NCI-H1105 (cell line): ENCODE data around the gene NFATC2.

Experiments used
- DNase-seq: peaks from one replicate; lab custom pipeline; 2025; lab: John Stamatoyannopoulos, UW

Gene NFATC2

DNA sequence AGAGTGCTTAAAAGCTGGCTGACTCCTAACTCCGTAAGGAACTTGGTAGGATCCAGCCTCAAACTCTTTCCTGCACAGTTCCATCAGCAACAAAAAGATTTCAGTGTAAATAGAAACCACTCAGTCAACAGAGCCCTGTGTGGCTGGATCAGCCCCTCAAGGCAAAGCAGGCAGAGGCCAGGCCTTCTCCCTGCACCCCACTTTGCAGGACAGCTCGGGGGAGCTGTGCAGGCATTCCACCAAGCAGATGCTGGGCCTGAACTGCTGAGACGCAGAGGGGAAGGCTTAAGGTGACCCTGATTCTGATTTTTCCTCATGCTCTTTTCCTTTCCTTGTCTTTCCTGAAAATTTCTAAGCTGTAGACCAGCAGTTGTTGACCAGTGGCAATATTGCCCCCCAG is 91.5 kb downstream of the NFATC2 start:
- no peak for DNase-seq

DNA sequence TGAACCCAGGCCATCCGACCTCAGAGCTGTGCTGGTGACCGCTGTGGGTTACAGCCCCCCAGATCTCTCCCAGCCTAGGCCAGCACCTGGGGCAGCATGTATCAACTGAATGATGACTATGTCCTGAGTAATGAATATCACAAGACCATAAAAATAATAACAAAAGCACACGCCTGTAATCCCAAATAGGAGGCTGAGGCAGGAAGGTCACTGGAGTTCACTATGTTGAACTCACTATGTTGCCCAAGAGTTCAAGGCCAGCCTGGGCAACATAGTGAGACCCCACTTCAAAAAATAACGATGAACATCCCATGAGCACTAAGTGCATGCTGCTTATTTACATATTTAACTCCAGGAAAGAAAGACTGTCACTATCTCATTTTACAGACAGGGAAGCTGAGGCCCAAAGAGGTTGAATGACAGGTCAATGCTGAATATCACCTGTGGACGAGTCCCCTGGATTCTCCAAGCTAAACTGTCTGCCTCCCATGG is 92.3 kb downstream of the NFATC2 start:
- DNase-seq, result no peak

DNA sequence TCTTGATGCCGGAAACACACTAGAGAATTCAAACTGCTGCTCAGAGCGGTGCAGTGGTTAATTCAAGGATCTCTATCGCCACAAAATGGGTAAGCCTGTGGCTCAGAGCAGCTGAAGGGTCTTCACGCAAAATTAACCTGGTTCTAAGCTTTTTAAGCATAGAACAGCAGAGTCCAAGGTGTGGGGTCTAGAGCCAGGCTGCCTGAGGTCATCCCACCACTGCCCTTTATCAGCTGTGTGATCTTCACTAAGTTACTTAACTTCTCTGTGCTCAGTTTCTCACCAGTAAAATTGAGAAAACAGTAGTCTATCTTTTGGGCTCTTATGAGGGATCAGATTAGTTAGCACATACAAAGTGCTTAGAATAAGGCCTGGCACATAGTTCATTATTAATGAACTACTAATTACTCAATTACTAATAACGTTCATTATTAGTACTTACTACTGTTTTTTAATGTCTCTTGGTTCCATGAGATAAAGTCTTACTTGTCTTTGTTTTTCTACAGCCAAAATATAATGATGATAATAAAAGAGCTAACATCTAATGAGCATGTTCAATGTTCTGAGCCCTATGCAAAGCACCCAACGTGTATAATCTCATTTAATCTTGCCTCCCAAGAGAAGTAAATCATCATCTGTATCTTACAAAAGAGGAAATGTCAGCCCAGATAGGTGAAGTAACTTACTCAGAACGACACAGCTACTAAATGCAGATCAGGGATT is 92.9 kb downstream of the NFATC2 start:
- DNase-seq, result no peak

DNA sequence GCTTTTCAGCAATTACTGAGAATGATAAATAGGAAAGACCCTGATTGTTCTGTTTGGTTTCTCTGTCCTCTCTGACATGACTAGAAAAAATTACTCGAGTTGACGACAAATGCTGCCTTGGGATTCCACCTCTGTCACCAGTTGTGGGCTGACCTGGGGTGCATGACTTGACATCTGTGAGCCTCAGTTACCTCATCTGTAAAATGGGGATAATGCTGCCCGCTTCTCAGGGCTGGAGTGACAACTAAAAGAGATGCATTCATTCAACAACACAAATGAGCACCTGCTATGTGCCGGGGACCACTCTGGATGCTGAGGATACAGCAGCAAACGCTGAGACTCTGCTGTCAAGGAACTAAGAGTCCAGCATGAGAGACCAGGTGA is 94.8 kb downstream of the NFATC2 start:
- no peak for DNase-seq

DNA sequence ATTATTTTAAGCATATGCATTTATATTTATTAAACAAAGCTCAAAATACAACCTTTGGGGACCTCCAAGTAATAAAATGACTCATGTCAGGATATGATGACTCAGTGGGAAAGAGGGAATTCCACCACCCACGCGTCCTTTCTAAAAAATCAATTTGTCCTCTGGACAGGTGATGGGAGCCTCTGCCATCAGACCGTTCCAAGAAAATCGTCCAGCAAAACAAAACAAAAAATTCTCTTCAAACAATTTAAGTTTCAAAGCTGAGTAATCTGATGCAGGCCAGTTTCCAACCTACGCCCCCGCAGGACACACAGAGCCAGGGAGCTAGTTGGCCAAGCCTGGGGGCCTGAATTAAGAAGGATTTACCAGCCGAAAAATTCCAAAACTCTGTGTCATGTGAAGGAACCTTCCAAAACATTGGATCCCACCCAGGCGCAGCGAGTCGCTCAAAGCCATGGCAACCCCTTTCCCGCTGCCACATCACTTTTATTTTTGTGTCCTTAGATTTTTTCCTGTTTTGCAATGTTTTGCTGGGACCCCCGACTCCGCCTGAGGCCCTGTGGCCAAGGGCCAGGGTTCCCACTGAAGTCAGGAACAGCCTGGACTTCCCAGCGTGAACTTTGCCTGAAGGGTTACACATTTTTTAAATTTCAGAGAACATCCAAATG is 95.3 kb downstream of the NFATC2 start:
- no peak for DNase-seq

DNA sequence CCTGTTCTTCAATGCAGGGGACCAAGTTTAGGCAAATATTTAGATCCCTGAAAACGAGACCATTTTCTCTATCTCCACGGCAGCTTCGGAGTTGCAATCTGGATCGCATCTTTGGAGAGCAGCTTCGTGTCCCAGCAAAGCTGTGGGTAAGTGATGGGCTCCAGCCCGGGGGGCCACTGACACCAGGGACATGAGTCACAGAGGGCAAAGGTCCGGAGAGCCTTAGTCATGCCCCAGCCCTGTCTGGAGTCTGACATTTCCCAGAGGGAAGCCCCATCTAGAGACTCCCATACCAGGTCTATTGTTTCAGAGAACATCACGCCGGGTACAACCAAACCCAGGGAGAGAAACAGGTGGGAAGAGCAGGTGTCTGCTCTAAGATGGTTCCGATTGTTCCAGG is 95.9 kb downstream of the NFATC2 start:
- DNase-seq, result no peak

DNA sequence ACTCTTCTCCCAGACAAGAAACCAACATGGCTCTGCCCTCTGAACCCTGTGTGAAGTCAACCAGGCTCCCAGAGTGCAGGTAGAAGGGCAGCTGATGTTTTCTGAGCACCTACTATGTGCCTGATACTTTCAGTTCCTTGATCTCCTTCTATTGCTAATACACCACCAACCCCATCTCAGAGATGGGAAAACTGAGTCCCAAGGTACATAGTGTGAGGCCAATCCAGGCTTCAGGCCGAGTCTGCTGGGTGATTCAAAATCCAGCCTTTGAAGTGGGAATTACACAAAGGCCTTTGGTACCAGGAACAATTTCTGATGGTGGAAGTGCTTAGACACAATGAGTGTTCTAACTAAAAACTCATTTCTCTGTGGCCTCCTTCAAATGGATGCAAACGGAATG is 96.3 kb downstream of the NFATC2 start:
- no peak for DNase-seq

DNA sequence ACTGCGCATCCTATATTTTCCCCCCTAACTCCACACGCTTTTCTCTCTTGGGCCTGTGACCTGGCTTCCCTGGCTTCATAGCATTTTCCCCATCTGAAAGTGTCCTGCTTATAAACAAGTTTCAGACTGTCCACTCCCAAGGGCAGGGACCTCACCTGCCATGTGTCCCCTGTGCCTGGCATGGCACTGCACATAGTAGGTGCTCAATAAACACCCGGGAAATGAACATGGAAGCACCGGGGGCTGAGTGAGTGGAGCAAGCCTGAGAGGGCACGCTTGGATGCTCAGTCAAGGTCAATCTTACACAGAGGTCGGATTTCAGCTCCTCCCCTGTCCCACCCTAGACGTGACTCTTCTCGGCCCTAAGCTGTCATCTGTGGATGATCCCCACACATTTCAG is 96.9 kb downstream of the NFATC2 start:
- DNase-seq, result no peak

DNA sequence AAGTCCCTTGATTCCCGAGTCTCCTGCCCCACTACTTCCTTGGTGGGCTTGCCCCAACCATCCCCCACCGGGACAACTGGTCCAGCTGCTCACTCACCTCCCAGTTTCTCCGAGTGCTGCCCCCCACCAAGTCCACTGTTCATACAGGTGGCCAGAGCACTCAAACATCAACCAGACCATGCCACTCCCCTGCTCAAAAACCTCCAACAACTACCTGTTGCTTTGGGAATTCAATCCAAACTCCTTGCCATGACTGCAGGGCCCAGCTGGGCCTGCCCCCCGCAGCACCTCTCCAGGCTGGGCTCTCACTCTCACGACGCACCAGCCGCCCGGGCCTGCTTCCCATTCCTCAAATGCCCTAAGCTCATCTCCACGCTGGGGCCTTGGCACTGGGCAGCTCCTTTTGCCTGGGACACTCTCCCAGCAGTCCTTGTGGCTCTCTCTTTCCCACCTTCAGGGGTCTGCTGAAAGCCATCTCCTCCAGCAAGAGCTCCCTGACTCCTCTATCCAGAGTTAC is 97.5 kb downstream of the NFATC2 start:
- DNase-seq, result no peak

DNA sequence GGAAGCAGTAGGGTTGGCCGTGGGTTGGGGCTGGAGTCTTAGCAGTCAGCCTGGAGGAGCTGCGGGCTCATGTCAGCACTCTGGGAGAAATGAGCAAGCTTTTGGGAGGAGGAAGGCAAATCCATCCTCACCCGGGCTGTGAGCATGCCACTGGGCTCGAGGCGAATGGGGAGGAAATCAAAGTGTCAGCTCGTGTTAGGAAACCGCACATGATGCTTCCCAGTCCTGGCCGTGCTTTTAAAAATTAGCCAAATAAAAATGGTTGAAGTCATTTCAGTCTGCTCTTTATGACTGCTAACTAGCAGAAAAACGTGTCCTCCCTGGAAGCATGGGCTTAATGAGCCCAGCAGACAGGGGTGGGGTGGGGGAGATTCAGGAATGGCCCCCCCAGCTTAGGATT is 98.1 kb downstream of the NFATC2 start:
- no peak for DNase-seq

DNA sequence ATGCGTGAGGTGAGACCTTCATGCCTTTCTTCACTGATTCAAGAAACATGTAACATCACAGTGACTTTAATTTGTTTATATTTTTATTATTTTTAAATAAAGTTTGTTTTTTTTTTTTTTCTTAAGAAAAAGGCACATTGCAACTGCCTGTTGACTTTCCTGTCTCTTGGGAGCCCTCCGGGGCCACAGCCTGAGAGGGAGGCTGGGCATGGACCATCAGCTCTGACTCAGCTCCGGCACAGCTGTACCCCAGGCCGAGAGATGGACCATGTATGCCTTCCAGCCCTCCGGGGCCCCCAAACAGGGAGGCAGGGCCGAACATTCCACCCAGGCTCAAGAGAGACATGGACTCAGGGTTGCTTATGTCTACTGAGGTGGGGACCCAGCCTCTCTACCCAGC is 99.9 kb downstream of the NFATC2 start:
- no peak for DNase-seq

DNA sequence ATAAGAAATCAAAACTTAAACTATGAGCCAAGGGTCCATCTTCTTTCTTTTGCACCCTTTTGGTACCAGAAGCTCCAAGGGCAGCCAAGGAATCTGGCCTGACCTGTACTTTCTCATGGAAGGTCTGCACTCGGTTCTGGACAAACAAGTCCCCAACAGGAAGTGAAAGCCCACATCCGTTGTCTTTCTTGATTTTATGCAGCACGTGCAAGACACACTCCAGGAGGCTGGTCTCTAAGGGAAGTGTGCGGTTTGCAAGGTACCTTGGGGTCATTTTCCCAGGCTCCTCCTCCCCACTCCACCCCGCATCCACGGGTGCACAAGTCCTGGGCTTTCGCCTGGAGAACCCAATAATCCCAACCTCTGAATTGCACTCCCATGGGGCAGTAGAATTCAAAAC is 101.9 kb downstream of the NFATC2 start:
- no peak for DNase-seq

DNA sequence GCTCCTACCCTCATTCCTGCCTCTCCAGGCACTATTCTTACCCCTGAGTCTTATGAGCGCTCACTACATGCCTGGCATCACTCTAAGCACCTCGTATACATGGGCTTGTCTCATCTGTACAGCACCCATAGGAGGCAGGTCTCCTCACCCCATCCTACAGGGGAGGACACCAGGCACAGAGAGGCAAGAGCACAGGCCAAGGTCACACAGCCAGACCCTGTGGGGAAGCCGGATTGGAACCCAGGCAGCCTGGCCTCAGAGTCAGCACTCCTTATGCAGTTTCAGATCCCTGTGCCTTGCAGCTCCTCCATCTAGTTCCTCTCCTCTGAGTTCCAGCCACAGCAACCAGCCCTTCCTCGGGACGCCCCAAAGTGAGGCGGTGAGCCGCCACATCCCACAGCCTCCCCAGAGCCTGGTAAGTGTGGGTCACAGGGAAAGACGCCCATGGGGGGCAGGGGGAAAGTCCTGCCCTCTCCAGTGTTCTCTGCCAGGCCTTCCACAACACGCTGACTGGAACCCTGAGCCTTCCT is 103.3 kb downstream of the NFATC2 start:
- no peak for DNase-seq

DNA sequence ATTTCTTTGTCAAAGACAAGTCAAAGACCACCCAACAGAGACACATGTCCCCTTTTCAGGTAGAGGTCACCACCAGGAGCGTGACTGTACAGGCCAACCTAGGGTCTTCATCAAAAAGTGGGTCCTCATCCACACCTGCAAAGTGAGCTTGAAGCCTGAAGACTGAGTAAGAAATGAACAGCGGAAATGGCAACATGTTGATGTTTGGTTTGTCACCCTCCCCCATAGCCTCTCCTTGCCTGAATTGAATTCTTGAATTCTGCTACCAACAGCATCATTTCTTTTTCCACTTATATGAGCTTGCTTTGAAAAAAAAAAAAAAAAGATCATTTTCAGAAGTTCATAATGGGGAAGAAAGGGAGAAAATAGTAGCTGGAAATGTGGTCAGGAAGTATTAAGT is 104.4 kb downstream of the NFATC2 start:
- DNase-seq, result no peak

DNA sequence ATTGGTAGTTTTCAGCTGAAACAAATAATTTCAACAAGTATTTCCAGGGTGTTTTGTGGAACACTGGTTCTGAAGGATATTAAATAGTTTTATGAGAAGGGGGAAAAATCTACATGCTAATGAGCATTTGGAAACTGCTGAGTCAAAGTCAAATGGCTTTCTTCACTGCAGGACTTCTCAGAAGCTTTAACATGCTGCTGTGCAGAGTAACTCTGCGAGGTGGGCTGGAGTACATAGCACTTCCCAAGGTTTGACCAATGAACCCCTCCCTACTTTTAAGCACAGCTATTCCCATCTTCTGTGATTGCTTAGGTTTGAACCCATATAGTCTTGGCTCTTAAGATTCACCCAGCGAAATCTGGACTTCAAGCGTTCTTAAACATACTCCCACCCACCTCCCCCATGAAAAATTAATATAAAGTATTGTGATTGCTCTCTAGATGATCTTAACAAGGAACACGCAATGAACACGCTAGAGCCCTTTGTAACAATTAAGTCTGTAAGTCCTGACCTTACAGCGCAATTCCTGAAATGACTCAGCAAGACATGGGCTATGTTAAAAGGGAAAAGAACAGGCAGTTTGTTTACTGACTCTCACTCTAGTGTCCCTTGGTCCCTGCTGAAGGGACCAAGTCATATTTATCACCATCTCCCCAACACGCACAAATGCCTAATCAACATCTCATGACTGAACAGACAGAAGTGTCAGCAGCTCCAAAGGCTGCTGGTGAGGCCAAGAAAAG is 105.2 kb downstream of the NFATC2 start:
- DNase-seq, result no peak

DNA sequence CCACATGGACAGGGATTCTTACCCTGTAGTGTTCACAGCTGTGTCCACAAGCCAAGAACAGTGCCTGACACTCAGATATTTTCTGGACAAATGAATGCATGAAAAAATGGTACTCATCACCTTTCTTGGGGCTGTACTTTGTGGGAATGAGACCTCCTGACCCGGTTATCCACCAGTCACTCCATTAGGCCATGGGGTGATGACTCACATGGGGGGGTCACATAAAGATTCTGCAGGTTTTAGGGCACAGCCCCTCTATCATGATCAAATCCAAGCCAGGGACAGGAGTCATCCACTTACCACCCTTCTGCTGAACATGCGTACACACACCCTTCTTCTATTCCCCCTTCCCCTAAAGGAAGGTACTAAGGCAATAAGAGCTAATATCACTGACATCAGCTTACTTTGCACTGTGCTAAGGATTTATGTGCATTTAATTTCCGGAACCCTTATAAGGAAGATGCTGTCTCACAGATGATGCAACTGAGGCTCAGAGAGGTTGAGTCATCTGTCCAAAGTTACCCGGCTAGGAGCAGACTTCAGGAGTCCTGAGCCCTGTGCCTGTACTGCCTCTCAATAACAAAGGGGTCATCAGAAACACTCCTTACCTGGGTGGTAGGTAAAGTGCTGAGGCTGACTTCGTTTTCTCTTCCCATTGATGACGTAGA is 107.8 kb downstream of the NFATC2 start:
- no peak for DNase-seq

DNA sequence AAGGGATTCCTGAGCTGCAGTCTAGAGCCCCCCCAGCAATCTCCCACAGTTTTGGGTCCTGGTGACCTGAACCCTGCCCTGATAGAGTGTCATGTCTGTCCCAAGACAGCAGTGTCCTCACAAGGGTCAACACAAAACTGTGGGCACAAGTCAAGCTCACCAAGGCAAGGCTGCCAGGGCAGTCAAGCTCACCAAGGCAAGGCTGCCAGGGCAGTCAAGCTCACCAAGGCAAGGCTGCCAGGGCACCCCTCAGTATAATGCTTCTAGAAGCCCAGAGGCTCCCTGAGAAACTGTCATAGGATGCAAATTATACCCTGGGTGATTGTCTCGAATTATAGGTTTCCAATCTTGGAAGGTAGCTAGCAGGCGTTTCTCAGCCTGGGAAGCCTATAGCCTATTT is 108.5 kb downstream of the NFATC2 start:
- DNase-seq, result no peak

DNA sequence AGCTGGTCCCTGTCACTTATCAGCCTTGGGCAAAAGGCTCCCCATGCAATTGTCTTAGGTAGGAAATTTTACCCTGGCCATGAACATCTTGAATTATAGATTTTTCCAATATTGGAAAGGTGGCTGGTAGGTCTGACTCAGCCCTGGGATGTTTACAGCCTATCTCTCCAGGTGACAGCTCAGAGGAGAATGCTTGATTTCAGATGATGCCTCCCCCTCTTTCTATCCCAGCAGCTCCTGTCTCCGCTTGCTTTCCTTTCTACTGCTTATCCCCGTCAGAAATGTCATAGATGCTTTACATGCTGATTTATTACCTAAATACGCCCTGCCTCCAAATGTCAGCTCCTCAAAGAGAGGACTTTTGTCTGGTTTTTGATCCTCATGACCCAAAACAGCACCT is 109.6 kb downstream of the NFATC2 start:
- DNase-seq, result no peak

DNA sequence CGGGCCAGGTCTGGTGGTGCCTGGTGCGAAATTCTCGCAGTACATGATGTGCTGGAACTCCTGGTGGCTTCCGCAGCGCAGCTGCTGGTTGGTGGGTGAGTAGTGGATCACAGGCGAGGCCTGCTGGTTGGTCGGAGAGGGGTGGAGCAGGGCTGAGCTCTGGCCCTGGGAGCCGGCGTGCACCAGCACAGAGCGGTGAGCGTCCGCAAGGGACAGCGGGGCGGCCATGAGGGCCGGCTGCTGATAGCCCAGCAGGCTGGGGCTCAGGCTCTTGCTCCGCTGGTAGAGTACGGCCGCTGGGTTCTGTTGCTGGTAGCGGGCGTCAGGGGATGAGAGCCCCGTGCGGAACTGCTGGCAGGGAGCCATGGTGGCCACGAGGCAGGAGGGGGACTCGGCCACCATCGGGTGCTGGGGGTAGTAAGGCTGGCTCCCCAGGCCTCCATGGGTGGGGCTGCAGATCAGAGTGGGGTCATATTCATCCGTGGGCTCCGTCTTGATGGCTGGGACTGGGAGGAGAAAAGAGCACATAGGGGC is 110.2 kb downstream of the NFATC2 start:
- no peak for DNase-seq

DNA sequence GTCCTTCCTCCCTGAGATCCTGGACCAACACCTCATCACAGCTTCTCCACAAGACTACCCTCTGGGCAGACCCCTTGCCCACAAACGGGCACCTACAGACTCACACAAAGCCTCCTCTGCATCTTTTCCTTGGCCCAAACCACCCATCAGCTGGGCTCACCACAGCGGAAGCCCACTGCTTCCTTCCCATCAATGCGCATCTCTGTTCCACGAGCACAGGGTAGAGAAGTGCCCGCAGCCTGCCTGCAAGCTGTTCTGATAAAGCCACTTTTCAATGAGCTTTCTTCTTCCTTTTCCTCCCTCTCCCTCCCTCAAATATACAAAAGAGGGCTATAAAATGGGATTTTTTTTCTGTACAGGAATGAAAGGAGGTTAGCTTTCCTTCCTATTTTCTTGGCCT is 111.2 kb downstream of the NFATC2 start:
- DNase-seq, result no peak

DNA sequence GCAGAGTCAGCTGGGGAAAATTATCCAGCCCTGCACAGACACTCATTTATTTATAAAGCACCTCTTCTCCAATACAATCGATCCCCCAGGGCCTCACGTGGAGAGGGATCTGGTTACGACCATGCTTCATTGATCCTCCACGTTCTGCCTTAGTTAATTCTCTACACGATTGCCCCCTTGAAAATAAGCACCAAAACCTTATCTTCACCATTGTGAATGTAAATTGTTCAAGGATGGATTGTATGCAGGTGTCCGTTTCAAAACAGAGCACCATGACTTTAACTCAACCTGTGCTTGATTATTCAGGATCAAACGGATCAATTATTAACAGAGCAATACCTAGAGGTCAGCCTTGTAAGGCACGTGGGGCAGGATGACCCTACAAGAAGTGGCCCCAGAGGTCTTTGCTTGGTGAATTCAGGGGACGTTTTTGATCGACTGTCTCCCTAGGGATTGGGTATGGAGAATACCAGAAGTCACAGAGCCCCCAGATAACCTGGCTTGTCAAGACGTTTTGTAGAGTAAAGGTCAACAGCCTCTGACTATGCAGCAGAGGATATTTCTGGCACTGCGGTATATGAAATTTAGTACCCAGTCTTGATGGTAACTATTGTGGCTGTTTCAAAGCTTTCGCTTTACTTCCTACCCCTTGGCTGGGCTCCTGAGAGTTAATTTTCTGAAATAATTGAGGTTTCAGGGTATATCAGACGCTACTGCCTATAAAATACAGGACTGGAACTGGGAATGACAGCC is 112.1 kb downstream of the NFATC2 start:
- no peak for DNase-seq
